HG03457 (cell line): ENCODE results near the gene CORO1C.

Experiments used
- ATAC-seq: cut with Tn5 transposase; IDR thresholded peaks from one replicate; pipeline ENCODE4 v1.9.1; 2021; ENCODE audit warnings: moderate number of reproducible peaks; ENCODE audit not compliant: unreplicated experiment

Gene CORO1C

DNA sequence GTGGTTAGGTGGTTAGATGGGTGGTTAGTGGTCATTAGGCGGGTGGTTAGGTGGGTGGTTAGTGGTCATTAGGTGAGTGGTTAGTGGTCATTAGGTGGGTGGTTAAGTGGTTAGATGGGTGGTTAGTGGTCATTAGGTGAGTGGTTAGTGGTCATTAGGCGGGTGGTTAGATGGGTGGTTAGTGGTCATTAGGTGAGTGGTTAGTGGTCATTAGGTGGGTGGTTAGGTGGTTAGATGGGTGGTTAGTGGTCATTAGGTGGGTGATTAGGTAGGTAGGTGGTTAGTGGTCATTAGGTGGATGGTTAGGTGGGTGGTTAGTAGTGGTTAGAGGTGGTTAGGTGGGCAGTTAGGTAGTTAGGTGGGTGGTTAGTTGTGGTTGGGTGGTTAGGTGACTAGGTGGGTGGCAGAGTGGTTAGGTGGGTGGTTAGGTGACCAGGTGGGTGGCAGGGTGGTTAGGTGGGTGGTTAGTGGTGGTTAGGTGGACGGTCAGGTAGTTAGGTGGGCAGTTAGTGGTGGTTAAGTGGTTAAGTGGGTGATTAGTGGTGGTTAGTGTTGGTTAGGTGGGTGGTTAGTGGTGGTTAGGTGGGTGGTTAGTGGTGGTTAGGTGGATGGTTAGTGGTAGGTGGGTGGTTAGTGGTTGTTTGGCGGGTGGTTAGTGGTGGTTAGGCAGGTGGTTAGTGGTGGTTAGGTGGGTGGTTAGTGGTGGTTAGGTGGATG lies 125.5 kb downstream of the CORO1C start:
- ATAC-seq, result no peak

GRCh38 chr12:108605000-108605689 lies 126.2 kb downstream of the CORO1C start:
- ATAC-seq, result no peak

- no peak for ATAC-seq
These were observed 126.9 kb downstream of the CORO1C start for GRCh38 chr12:108604208-108604941.

- no peak for ATAC-seq
These were observed 127.6 kb downstream of the CORO1C start for GRCh38 chr12:108603743-108604142.

- no peak for ATAC-seq
These were observed 128.2 kb downstream of the CORO1C start for GRCh38 chr12:108602976-108603704.

DNA sequence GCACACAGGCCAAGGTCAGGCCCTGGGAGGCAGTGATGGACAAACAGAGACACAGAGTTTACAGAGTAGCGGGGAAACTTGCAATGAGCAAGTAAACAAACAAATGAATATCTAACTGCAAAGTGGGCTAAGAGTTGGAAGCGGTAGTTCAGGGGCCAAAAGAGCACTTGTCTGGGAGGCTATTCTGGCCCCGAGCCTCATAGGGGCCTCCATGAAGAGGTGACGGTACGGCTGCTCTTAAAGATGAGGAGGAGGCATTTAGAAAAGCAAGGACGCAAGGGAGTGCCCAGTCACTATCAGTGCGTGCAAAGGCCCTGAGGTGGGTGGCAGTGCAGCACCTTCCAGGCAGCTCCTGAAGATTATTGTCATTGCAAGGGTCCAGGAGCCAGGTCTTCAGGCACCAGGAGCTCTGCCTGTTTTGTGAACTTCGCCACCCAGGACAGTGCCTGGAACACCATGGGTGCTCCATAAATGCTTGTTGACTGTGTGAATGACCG lies 129.1 kb downstream of the CORO1C start:
- no peak for ATAC-seq

GRCh38 chr12:108600702-108601007 lies 130.7 kb downstream of the CORO1C start:
- ATAC-seq, result no peak

- ATAC-seq, result no peak
These were observed 131.2 kb downstream of the CORO1C start for GRCh38 chr12:108599948-108600701.

GRCh38 chr12:108599541-108599940 lies 131.8 kb downstream of the CORO1C start:
- no peak for ATAC-seq

- ATAC-seq, result no peak
These were observed 132.6 kb downstream of the CORO1C start for GRCh38 chr12:108598553-108599250.

GRCh38 chr12:108597559-108598471 lies 133.5 kb downstream of the CORO1C start, which contains the start of gene TMEM119:
TMEM119 (minus strand) TSS chr12:108598084; CDS start chr12:108592383, 5,701 bp downstream.
- no peak for ATAC-seq

GRCh38 chr12:108596854-108597558 lies 134.3 kb downstream of the CORO1C start:
- ATAC-seq, result no peak

GRCh38 chr12:108595711-108596647 lies 135.3 kb downstream of the CORO1C start:
- ATAC-seq, result no peak
